HG02759 (cell line): ENCODE measurements around the gene DENND2C.

Source experiments
- ATAC-seq: cut with Tn5 transposase; IDR thresholded peaks from one replicate; pipeline ENCODE4 v1.9.1; 2021; ENCODE audit warnings: mild to moderate bottlenecking, moderate library complexity; ENCODE audit not compliant: unreplicated experiment

The DENND2C gene

GRCh38 chr1:114550336-114550735 is 119.5 kb downstream of the DENND2C start:
- ATAC-seq = no peak

GRCh38 chr1:114549137-114549536 is 120.7 kb downstream of the DENND2C start:
- ATAC-seq = no peak

GRCh38 chr1:114547076-114547475 is 122.8 kb downstream of the DENND2C start:
- ATAC-seq = no peak

- no peak for ATAC-seq
These were observed 124.1 kb downstream of the DENND2C start for GRCh38 chr1:114545796-114546195.

- no peak for ATAC-seq
These were observed 124.5 kb downstream of the DENND2C start for GRCh38 chr1:114545315-114545714.

GRCh38 chr1:114540821-114541220 is 129.0 kb downstream of the DENND2C start:
- no peak for ATAC-seq

- ATAC-seq = no peak
These were observed 129.6 kb downstream of the DENND2C start for GRCh38 chr1:114540272-114540671.

GRCh38 chr1:114536043-114536442 is 133.8 kb downstream of the DENND2C start:
- no peak for ATAC-seq

GRCh38 chr1:114535401-114535800 is 134.4 kb downstream of the DENND2C start:
- ATAC-seq = no peak
